ENCODE measurements around the gene MRPL53. TPM values are rescaled to one million over a fixed set of nuclear protein-coding genes. Genes with fewer than 3 reads are reported as not detected.
"Not testable (repeated sequence)": the region's sequence is repeated elsewhere in the genome, so short reads cannot be mapped to it uniquely, and the experiment has no call there.

MRPL53 gene
- total RNA-seq, 1 donor from 2014 or later: 163 TPM

GRCh38 chr2:74459503-74460118 is 12.9 kb downstream of the MRPL53 start:
- DNase-seq; intact Hi-C loops (cut with micrococcal nuclease); ATAC-seq: not testable (repeated sequence)

GRCh38 chr2:74458938-74459363 is 13.5 kb downstream of the MRPL53 start:
- intact Hi-C loops (cut with micrococcal nuclease): no loop called here
- ATAC-seq: no peak
- DNase-seq: peak; percentile 17

- intact Hi-C loops (cut with micrococcal nuclease): no loop called here
These were observed 14.1 kb downstream of the MRPL53 start, which contains the start of gene WBP1 for GRCh38 chr2:74458132-74458937. WBP1 (plus strand) TSS chr2:74458438; CDS start chr2:74458603, 165 bp downstream.

DNA sequence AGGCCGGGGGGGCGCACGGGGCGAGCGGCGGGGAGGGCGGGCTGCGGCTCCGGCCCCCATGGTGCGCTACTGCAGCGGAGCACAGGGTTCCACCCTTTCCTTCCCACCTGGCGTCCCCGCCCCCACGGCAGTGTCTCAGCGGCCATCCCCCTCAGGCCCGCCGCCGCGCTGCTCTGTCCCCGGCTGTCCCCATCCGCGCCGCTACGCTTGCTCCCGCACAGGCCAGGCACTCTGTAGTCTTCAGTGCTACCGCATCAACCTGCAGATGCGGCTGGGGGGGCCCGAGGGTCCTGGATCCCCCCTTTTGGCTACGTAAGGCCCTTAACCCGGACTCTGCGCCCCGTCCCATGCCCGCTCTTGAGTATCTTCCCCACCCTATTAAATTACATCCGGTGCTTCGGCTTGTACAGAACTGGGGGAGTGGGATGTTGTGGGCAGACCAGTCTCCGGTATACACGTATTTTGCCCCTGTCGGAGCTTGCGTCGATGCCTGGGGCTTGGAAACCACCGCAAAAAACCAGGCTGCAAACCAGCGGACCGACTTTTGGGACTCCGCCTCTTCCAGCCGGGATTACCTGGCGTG is 14.8 kb downstream of the MRPL53 start:
- DNase-seq: peak; percentile 79
- intact Hi-C loops (cut with micrococcal nuclease): no loop called here
- ATAC-seq: peak; percentile 45

More at GRCh38 chr2:74458132-74458937, 14.1 kb downstream of the MRPL53 start, which contains the start of gene WBP1:
- DNase-seq (peak; percentile 99), ATAC-seq (peak; percentile 92)

DNA sequence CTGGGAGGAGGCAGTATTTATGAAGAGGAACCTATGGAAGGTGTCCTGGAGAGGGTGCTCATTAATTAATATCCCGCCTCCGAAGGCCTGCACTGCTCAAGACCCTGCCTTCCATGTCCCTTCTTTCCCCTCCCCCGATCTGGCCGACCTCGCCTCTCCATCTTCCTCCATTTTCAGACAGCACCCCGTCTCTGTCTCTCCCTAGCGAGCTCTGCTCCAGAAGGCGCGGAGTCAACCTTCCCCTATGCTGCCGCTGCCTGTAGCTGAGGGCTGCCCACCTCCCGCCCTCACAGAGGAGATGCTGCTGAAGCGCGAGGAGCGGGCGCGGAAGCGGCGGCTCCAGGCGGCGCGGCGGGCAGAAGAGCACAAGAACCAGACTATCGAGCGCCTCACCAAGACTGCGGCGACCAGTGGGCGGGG is 15.3 kb downstream of the MRPL53 start:
- intact Hi-C loops (cut with micrococcal nuclease): no loop called here
- DNase-seq (no peak), ATAC-seq (no peak)

DNA sequence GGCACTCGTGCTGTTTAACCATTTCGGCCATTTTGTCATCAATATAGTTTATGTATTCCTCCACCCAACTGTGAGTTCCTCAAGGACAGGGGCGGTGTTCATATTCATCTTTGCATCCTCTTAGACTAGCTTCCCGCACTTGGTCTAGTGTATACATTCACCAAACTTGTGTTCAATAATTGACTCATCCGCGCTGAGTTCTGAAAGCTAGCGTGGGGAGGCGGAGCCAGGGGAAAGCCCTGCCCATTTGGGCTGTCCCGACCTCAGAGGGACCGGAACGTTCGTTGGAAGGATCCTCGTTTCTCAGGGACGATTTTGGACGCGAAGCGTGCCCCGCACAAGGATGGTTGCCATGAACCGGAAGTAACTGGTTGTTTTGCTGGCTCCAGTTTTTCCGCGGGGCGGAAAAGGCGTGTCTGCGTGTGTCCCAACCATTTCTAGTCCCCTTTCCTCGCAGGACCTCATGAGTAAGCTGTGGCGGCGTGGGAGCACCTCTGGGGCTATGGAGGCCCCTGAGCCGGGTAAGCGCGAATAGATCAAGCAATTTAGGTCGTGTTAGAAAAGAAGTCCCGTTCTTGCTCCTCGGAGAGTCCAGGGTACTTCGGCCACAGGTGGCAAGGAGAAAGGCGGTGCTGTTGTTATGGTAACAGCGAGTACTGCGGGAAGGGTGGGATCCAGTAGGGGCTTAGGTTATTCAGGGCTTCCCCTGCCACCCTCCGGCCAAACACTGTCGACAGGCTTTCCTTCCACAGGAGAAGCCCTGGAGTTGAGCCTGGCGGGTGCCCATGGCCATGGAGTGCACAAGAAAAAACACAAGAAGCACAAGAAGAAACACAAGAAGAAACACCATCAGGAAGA is 17.6 kb downstream of the MRPL53 start, which contains the start of gene INO80B:
INO80B (plus strand) TSS at position 434 of the 858 bp plus-strand sequence; CDS start at position 464, 30 bp downstream.
- ATAC-seq: peak; percentile 64
- DNase-seq: peak; percentile 94
- intact Hi-C loops (cut with micrococcal nuclease): no loop called here

- intact Hi-C loops (cut with micrococcal nuclease): no loop called here
- no peak for DNase-seq
- no peak for ATAC-seq
These were observed 21.8 kb downstream of the MRPL53 start for GRCh38 chr2:74450570-74451190.

DNA sequence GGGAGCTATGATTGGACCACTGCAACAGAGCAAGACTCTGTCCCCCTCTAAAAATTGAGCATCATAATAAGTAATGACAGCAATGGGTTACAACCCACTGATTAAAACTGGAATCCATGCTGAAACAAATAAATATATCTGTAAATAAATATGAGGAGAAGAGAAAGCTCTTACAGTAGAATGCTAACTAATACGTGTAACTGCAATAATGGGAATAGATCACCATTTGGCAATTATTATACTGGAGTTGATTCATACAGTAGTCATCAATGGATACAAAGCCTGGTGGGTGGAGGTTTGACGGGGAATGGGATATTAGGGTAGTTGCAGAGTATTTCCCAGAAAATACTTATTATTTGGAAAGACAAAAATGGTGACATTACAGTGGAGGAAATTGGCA is 23.7 kb downstream of the MRPL53 start:
- ATAC-seq: no peak
- intact Hi-C loops (cut with micrococcal nuclease): no loop called here

DNA sequence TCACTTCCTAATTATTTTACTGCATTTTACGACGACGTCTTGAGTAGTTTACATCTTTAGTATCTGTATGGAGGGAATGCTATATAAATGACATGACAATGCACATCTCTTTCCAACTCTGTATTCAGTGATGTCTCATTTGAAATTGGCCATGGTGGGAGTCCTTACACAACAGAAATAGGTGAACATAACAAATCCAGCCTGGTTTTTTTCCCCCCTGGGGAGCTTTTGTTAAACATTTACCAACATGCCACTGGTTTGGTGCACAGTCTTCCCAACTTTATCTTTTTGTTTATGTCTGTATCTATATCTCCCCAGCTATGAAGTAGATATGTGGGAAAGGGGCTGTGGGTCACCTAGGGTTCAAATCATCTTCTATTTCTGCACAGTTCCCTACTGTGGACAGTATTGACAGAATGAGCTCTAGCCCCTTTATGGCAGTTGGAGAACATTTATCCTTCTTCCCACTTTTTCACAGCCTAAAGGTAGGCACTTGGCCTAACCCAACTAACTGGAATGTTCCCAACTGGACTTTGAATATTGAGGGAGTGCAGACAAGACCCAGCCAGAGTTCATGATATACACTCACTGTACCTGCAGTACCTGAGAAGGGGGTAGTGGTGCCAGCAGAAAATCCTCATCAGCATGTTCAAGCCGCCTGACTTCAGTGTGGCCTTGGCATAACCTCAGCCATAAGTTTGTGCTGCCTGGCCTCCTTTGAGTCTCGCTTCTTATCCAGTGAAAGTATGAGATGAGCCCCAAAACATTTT is 25.1 kb downstream of the MRPL53 start:
- DNase-seq (no peak), ATAC-seq (no peak)
- intact Hi-C loops (cut with micrococcal nuclease): no loop called here

More for the DNA sequence above, 23.7 kb downstream of the MRPL53 start:
- no peak for DNase-seq

- no peak for DNase-seq
- ATAC-seq: no peak
- intact Hi-C loops (cut with micrococcal nuclease): no loop called here
These were observed 27.8 kb downstream of the MRPL53 start for GRCh38 chr2:74444498-74445318.

DNA sequence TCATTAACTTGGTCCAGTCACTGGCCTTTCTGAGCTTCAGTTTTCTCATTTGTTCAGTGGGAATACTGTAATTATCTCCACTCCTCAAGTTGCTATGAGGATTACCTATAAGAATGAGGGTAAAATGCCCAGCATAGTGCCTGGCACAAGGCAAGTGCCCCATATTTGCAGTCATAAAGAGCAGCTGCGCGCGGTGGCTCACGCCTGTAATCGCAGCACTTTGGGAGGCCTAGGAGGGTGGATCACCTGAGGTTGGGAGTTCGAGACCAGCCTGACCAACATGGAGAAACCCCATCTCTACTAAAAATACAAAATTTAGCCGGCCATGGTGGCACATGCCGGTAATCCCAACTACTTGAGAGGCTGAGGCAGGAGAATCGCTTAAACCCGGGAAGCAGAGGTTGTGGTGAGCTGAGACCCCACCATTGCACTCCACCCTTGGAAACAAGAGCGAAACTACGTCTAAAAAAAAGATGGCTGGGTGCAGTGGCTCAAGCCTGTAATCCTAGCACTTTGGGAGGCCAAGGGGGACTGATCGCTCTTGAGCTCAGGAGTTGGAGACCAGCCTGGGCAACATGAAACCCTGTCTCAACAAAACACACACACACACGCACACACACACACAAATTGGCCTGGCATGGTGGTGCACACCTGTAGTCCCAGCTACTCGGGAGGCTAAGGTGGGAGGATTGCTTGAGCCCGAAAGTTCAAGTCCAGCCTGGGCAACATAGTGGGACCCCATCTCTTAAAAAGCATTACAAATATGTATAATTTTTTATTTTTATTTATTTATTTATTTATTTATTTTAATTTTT is 29.8 kb downstream of the MRPL53 start:
- DNase-seq; ATAC-seq; intact Hi-C loops (cut with micrococcal nuclease): not testable (repeated sequence)

DNA sequence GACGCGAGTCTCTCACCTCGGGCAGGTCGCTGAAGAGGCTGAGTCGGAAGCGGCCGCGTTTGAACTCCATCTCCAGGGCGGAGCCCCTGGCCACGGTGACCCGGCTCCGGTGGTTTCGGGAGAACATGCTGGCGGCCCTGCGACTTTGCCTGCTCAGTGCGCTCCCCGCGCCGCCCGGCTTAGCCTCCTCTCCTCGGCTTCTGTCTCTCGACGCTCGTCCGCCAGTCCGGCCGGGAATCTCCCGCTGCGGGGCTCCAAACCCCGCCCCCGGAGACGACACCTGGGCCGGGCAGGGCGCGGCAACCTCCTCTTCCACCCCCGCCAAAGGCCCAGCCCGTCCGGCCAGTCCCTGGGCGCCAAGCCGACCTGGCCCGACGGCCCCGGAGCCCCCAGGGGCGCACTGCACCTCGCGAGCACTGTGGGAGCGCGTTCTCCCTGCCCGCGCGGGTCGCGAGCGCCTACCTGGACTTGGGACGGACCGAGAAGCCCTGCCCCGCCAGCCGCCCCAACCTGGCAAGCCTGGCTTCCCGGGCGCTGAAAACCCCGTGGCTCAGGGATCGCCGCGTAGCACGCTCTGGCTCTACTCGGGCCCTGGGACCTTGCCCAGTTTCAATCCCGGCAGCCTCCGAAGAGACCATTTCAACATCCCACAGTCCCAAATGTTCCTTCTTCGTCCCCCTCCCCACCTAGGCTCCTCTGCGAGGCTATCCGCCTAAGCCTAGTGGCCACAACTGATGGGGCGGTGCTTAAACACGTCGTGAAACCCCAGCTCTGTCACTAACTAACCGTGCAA is 30.6 kb downstream of the MRPL53 start, which contains the start of gene RTKN:
RTKN (minus strand) TSS at position 248 of the 793 bp plus-strand sequence; CDS start at position 127, 121 bp downstream.
- ATAC-seq (peak; percentile 17), DNase-seq (peak; percentile 71)
- intact Hi-C loops (cut with micrococcal nuclease): no loop called here

DNA sequence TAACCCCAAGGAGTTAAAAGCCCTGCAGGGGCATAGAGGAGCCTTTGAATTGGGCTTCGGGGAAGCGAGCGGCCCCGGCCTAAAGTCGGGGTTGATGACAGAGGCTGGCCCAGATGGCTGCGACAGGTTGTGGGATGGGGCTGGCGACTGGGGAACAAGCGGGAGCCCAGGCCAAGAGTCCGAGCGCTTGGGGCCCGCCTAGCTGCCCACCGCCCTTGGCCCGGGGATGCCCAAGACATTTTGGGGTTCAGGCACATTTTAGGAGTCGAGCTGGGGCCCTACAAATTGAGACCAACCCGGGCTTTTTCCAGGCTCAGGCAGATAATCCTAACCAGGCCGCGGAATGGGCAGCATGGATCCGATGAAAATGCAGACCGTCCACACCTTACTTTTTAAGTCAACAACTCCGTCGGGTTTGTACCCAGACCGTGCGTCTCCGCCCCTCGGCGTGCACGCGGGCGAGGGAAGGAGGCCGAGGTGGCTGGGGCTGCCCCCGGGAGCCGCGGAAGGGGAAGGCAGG is 31.2 kb downstream of the MRPL53 start:
- peak; percentile 8 for ATAC-seq
- intact Hi-C loops (cut with micrococcal nuclease): no loop called here
- no peak for DNase-seq

GRCh38 chr2:74440378-74441169 is 31.9 kb downstream of the MRPL53 start:
- peak; percentile 92 for ATAC-seq

More at GRCh38 chr2:74440378-74441169, 31.9 kb downstream of the MRPL53 start:
- DNase-seq: peak; percentile 95
- intact Hi-C loops (cut with micrococcal nuclease): no loop called here

Data from left ventricle myocardium superior (tissue), 1 donor.